Sigmoid colon (tissue), 4 donors: ENCODE data around the gene KLHL29.

Source experiments
- CTCF ChIP-seq, 4 experiments: fragments of 450-650 bp in 3 of 4; fragments of 200-600 bp in 1 of 4; IDR thresholded peaks; one replicate each; pipeline ENCODE4 v1.5.1; 2016 to 2019; ENCODE audit warnings: antibody characterized with exemption in 4 of 4, mild to moderate bottlenecking in 3 of 4, moderate library complexity in 2 of 4
- EP300 ChIP-seq, 4 donors: sonication (generic); formaldehyde crosslinking; IDR thresholded peaks; one replicate each; pipeline ENCODE4 v1.6.1; 2017; ENCODE audit warnings: antibody characterized with exemption in 4 of 4
- POLR2A ChIP-seq, 2 donors: fragments of 450-650 bp; IDR thresholded peaks; one replicate each; pipeline ENCODE4 v1.6.1; 2016; ENCODE audit warnings: antibody characterized with exemption in 2 of 2, mild to moderate bottlenecking in 2 of 2, moderate library complexity in 2 of 2
- POLR2AphosphoS5 ChIP-seq, 4 donors: sonication (generic); formaldehyde crosslinking; IDR thresholded peaks; one replicate each; pipeline ENCODE4 v1.6.1; 2017; ENCODE audit warnings: antibody characterized with exemption in 4 of 4

GRCh38 chr2:23497536-23497935, 112.6 kb downstream of the KLHL29 start:
- no peak for TF ChIP-seq CTCF (IDR thresholded peaks at IDR 0.05)
- TF ChIP-seq POLR2A (IDR thresholded peaks at IDR 0.05) = no peak
- TF ChIP-seq POLR2AphosphoS5 (IDR thresholded peaks at IDR 0.05) = no peak
- no peak for TF ChIP-seq EP300 (IDR thresholded peaks at IDR 0.05)
